ENCODE results near the gene SHOC2. TPM values are rescaled to one million over a fixed set of nuclear protein-coding genes. Genes with fewer than 3 reads are reported as not detected.

Gene SHOC2
- total RNA-seq, 1 donor from 2014 or later, result 48.9 TPM

- no peaks in the 10 kb centered on the region for H3K9me3 Mint-ChIP-seq (ENCODE audit: unreplicated experiment)
- H3K4me1 Mint-ChIP-seq (ENCODE audit: unreplicated experiment), result peaks cover 6% of the 10 kb centered on the region
- H3K36me3 Mint-ChIP-seq (ENCODE audit: low read depth, unreplicated experiment), result no peaks in the 10 kb centered on the region
- no peak for DNase-seq (ENCODE audit: low spot score)
- H3K27me3 Mint-ChIP-seq (ENCODE audit: unreplicated experiment), result no peaks in the 10 kb centered on the region
- H3K4me3 Mint-ChIP-seq (ENCODE audit: unreplicated experiment), result no peak overlapping the region
- H3K27ac Mint-ChIP-seq (ENCODE audit: unreplicated experiment), result no peak overlapping the region
- TF ChIP-seq, protein P1, sequence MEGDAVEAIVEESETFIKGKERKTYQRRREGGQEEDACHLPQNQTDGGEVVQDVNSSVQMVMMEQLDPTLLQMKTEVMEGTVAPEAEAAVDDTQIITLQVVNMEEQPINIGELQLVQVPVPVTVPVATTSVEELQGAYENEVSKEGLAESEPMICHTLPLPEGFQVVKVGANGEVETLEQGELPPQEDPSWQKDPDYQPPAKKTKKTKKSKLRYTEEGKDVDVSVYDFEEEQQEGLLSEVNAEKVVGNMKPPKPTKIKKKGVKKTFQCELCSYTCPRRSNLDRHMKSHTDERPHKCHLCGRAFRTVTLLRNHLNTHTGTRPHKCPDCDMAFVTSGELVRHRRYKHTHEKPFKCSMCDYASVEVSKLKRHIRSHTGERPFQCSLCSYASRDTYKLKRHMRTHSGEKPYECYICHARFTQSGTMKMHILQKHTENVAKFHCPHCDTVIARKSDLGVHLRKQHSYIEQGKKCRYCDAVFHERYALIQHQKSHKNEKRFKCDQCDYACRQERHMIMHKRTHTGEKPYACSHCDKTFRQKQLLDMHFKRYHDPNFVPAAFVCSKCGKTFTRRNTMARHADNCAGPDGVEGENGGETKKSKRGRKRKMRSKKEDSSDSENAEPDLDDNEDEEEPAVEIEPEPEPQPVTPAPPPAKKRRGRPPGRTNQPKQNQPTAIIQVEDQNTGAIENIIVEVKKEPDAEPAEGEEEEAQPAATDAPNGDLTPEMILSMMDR (IDR thresholded peaks at IDR 0.05; ENCODE audit: unreplicated experiment), result no peak
These were observed 40.9 kb downstream of the SHOC2 start for GRCh38 chr10:110960333-110960712.

DNA sequence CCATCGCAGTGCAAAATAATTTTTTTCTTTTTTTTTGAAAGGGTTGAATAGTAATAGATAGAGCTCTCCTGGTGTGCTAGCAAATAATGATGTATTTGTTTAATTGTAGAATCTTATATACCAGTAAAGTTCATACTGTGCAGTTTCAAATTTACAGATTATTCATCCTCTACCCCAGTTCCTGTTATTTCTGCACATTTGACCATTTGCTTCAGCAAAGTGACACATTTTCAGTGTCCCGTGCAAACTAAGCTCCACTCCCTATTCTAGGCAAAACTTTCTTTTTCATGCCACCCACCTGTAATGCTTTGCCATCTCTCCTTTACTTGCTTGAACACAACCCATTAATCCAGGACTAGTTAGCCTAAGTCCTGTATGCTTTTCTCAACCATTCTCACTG, 43.0 kb downstream of the SHOC2 start:
- Mint-ChIP-seq H3K27ac (ENCODE audit: unreplicated experiment) (no peak overlapping the region), H3K27me3 (ENCODE audit: unreplicated experiment) (no peaks in the 10 kb centered on the region), H3K36me3 (ENCODE audit: low read depth, unreplicated experiment) (no peaks in the 10 kb centered on the region), H3K4me3 (ENCODE audit: unreplicated experiment) (no peak overlapping the region), H3K9me3 (ENCODE audit: unreplicated experiment) (no peaks in the 10 kb centered on the region), H3K4me1 (ENCODE audit: unreplicated experiment) (peaks cover 5% of the 10 kb centered on the region)
- TF ChIP-seq, protein P1 (IDR thresholded peaks at IDR 0.05; ENCODE audit: unreplicated experiment), result no peak
- DNase-seq (ENCODE audit: low spot score), result no peak

DNA sequence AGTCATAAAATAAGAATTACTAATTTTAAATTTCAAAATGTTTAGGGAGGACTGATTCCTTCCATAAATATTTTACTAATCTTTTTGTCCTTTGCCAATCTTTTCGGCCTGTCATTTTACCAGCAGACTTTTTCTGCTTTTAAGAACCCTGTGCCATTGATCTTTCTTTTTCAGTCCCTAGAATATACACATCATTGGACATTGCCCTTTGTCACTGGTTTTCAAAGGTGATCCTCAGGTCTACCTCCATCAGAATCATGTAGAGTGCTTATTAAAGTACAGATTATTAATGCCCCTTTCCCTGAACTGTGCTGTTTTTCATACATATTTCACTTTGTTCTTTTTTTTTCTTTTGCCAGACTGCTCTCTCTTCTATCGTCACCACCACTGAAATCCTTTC, 43.8 kb downstream of the SHOC2 start:
- no peaks in the 10 kb centered on the region for H3K36me3 Mint-ChIP-seq (ENCODE audit: low read depth, unreplicated experiment)
- H3K9me3 Mint-ChIP-seq (ENCODE audit: unreplicated experiment), result no peaks in the 10 kb centered on the region
- no peaks in the 10 kb centered on the region for H3K27me3 Mint-ChIP-seq (ENCODE audit: unreplicated experiment)
- H3K4me3 Mint-ChIP-seq (ENCODE audit: unreplicated experiment), result no peak overlapping the region
- no peaks in the 10 kb centered on the region for H3K4me1 Mint-ChIP-seq (ENCODE audit: unreplicated experiment)
- TF ChIP-seq, protein P1 (IDR thresholded peaks at IDR 0.05; ENCODE audit: unreplicated experiment), result no peak
- H3K27ac Mint-ChIP-seq (ENCODE audit: unreplicated experiment), result no peak overlapping the region
- no peak for DNase-seq (ENCODE audit: low spot score)

DNA sequence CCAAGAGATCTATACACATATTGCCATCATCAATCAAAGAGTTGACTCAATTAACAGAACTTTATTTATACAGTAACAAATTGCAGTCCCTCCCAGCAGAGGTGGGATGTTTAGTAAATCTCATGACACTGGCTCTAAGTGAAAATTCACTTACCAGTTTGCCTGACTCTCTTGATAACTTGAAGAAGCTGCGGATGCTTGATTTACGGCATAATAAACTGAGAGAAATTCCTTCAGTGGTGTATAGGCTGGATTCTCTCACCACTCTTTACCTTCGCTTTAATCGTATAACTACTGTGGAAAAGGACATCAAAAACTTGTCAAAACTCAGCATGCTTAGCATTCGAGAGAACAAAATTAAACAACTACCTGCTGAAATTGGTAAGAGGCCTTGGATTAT, 45.3 kb downstream of the SHOC2 start:
- DNase-seq (ENCODE audit: low spot score), result no peak
- H3K36me3 Mint-ChIP-seq (ENCODE audit: low read depth, unreplicated experiment), result no peaks in the 10 kb centered on the region
- no peaks in the 10 kb centered on the region for H3K9me3 Mint-ChIP-seq (ENCODE audit: unreplicated experiment)
- TF ChIP-seq, protein P1 (IDR thresholded peaks at IDR 0.05; ENCODE audit: unreplicated experiment), result no peak
- H3K27me3 Mint-ChIP-seq (ENCODE audit: unreplicated experiment), result no peaks in the 10 kb centered on the region
- H3K4me1 Mint-ChIP-seq (ENCODE audit: unreplicated experiment), result peaks cover 6% of the 10 kb centered on the region
- H3K4me3 Mint-ChIP-seq (ENCODE audit: unreplicated experiment), result no peak overlapping the region
- H3K27ac Mint-ChIP-seq (ENCODE audit: unreplicated experiment), result no peak overlapping the region

GRCh38 chr10:110965216-110965615, 45.8 kb downstream of the SHOC2 start:
- H3K27me3 Mint-ChIP-seq (ENCODE audit: unreplicated experiment), result no peaks in the 10 kb centered on the region
- peaks cover 10% of the 10 kb centered on the region for H3K4me1 Mint-ChIP-seq (ENCODE audit: unreplicated experiment)
- H3K9me3 Mint-ChIP-seq (ENCODE audit: unreplicated experiment), result no peaks in the 10 kb centered on the region
- no peaks in the 10 kb centered on the region for H3K36me3 Mint-ChIP-seq (ENCODE audit: low read depth, unreplicated experiment)
- no peak for DNase-seq (ENCODE audit: low spot score)
- no peak overlapping the region for H3K4me3 Mint-ChIP-seq (ENCODE audit: unreplicated experiment)
- H3K27ac Mint-ChIP-seq (ENCODE audit: unreplicated experiment), result no peak overlapping the region
- TF ChIP-seq, protein P1 (IDR thresholded peaks at IDR 0.05; ENCODE audit: unreplicated experiment), result no peak

Data from endothelial cell (in vitro differentiated cells).